Left ventricle myocardium inferior (tissue), 1 donor: Measurements from ENCODE around the gene SERGEF. TPM values are rescaled to one million over a fixed set of nuclear protein-coding genes. Genes with fewer than 3 reads are reported as not detected.

Experiments used
- DNase-seq: peaks from one replicate; pipeline ENCODE4 v3.0.0-alpha.2; 2020
- H3K27ac ChIP-seq: fragments of 200-600 bp; replicated peaks from 2 replicates; pipeline ENCODE4 v1.8.0; 2021
- H3K27me3 ChIP-seq: fragments of 200-600 bp; 2 replicates; pipeline ENCODE4 v1.8.0; 2021; ENCODE audit warnings: low read depth
- H3K36me3 ChIP-seq: fragments of 200-600 bp; 2 replicates; pipeline ENCODE4 v1.8.0; 2021
- H3K4me1 ChIP-seq: fragments of 200-600 bp; 2 replicates; pipeline ENCODE4 v1.8.0; 2021
- H3K4me3 ChIP-seq: fragments of 200-600 bp; 2 replicates; pipeline ENCODE4 v1.8.0; 2021; ENCODE audit warnings: mild to moderate bottlenecking, moderate library complexity
- H3K9me3 ChIP-seq: fragments of 200-600 bp; replicated peaks from 2 replicates; pipeline ENCODE4 v1.8.0; 2021
- CTCF ChIP-seq: fragments of 200-600 bp; IDR thresholded peaks from 2 replicates; pipeline ENCODE4 v1.8.0; 2021; ENCODE audit warnings: antibody characterized with exemption, mild to moderate bottlenecking, borderline replicate concordance
- intact Hi-C: fragments of 100-400 bp; cut with micrococcal nuclease; formaldehyde crosslinking; loops from one replicate; pipeline ENCODE4 v1.11.0; 2022
- total RNA-seq: library from RNA; stranded (reverse); fragmentation: NEBNext Ultra II Directional; extraction: Animal tissue kit (Norgen Biotek cat#: 25700); gene quantifications from one replicate; pipeline ENCODE4 v1.2.1, GENCODE V29; 2021
- donor health status: DM: no; HTN: yes; CAD: no; lungs with severe emphysema.

The SERGEF gene
- total RNA-seq, 1 donor from 2014 or later: 13.1 TPM

- Histone ChIP-seq H3K4me3 (no peak overlapping the region), H3K4me1 (peaks cover 22% of the 10 kb centered on the region), H3K9me3 (no peaks in the 10 kb centered on the region), H3K27me3 (no peaks in the 10 kb centered on the region), H3K36me3 (no peaks in the 10 kb centered on the region), H3K27ac (no peak overlapping the region)
- TF ChIP-seq CTCF: no peak
- intact Hi-C loops: loop anchor here (10.0 kb wide), 1 partner anchor 88 kb away; the partner anchor contains the start of gene SAAL1
- no peak for DNase-seq
Measured at GRCh38 chr11:18016789-18017188, 3.9 kb upstream of the SERGEF start.

- DNase-seq: no peak
- no peak overlapping the region for H3K27ac ChIP-seq
- H3K36me3 ChIP-seq: no peaks in the 10 kb centered on the region
- H3K27me3 ChIP-seq: no peaks in the 10 kb centered on the region
- TF ChIP-seq CTCF: no peak
- no peak overlapping the region for H3K4me3 ChIP-seq
- peaks cover 22% of the 10 kb centered on the region for H3K4me1 ChIP-seq
- peaks cover 6% of the 10 kb centered on the region for H3K9me3 ChIP-seq
- intact Hi-C loops: loop anchor here (10.0 kb wide), 1 partner anchor 90 kb away; the partner anchor contains the start of gene SAAL1
Measured at GRCh38 chr11:18014876-18015275, 2.0 kb upstream of the SERGEF start.

GRCh38 chr11:18013790-18014507 is 1.1 kb upstream of the SERGEF start:
- peaks cover 6% of the 10 kb centered on the region for H3K9me3 ChIP-seq
- H3K4me1 ChIP-seq: peaks cover 22% of the 10 kb centered on the region
- H3K36me3 ChIP-seq: no peaks in the 10 kb centered on the region
- no peak for TF ChIP-seq CTCF
- no peaks in the 10 kb centered on the region for H3K27me3 ChIP-seq
- H3K27ac ChIP-seq: peak overlapping the region; percentile 88
- peak overlapping the region; percentile 97 for H3K4me3 ChIP-seq
- no peak for DNase-seq
- intact Hi-C loops: loop anchor here (10.0 kb wide), 1 partner anchor 91 kb away; the partner anchor contains the start of gene SAAL1

- intact Hi-C loops: loop anchor here (10.0 kb wide), 1 partner anchor 92 kb away; the partner anchor contains the start of gene SAAL1
- Histone ChIP-seq H3K4me1 (peaks cover 22% of the 10 kb centered on the region), H3K36me3 (no peaks in the 10 kb centered on the region), H3K27ac (peak overlapping the region; percentile 88), H3K4me3 (peak overlapping the region; percentile 97), H3K9me3 (peaks cover 6% of the 10 kb centered on the region), H3K27me3 (no peaks in the 10 kb centered on the region)
- DNase-seq: peak; percentile 15
- TF ChIP-seq CTCF: no peak
Measured at GRCh38 chr11:18012122-18012905, 533 bp downstream of the SERGEF start.

GRCh38 chr11:18011633-18012032 is 1.2 kb downstream of the SERGEF start:
- Histone ChIP-seq H3K4me1 (peaks cover 22% of the 10 kb centered on the region), H3K27ac (peak overlapping the region; percentile 88), H3K27me3 (no peaks in the 10 kb centered on the region), H3K4me3 (peak overlapping the region; percentile 97), H3K9me3 (peaks cover 6% of the 10 kb centered on the region), H3K36me3 (no peaks in the 10 kb centered on the region)
- no peak for DNase-seq
- intact Hi-C loops: loop anchor here (10.0 kb wide), 1 partner anchor 93 kb away; the partner anchor contains the start of gene SAAL1
- TF ChIP-seq CTCF: no peak
